HuH-7 (cell line): ENCODE results near the gene WDR70.
"Not testable (repeated sequence)": the region's sequence is repeated elsewhere in the genome, so short reads cannot be mapped to it uniquely, and the experiment has no call there.

Experiments used
- DNase-seq: peaks from one replicate; pipeline ENCODE4 v3.0.0; 2011; ENCODE audit warnings: low spot score

WDR70 gene

DNA sequence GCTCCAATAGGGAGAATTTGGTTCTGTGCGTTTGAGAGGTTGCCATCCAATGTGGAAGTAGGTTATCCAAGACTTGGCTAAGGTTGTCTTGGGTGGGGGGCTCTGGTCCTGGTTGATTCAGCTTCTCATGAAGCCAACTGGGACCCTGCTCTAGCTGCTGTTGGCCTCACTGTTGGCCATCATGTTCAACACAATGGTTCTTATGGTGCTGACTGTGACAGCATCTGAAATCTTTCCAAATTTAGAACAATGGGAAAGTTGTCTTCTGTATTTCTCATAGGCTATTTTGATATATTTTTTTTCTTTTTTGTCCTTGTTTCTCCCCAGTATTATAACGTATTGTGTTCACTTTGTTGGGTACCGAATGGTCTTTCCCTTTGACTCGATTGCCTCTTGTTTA lies 388.8 kb downstream of the WDR70 start:
- no peak for DNase-seq

DNA sequence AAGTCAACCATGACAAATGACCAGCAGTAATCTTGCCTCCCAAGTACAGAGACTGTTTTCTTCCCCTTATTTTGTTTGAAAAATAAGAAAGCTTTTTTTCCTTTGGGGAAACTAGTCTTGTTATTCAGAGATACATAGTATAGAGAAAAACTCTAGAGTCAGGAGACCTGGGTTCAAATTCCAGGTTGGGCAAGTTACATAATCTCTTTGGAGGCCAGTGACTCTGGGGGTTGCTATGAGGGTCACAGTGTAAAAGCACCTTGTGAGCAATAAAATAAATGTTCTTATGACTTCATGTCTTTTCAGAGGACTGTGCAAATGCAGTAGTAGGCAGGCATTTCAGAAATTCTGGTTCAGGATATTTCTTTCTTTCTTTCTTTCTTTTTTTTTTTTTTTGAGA lies 389.3 kb downstream of the WDR70 start:
- DNase-seq, result no peak

DNA sequence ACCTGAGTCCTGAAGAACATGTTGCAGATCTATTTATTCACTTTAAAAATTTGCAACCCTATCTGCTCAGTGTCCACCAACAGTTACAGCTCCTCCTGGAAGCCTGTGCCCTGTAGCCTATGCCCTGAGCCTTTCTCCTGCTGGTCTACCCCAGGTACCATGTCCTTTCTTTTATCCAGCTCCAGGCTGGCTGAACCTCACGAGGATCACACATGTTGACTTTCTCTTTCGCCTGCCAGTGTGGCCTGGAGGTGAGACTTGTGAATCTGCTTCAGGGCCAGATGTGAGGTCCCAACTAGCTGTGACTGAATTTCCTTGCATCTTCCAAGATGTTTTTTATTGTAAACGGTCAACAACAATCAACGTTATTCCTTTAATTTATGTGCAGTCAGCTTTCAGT lies 390.0 kb downstream of the WDR70 start:
- DNase-seq, result no peak

DNA sequence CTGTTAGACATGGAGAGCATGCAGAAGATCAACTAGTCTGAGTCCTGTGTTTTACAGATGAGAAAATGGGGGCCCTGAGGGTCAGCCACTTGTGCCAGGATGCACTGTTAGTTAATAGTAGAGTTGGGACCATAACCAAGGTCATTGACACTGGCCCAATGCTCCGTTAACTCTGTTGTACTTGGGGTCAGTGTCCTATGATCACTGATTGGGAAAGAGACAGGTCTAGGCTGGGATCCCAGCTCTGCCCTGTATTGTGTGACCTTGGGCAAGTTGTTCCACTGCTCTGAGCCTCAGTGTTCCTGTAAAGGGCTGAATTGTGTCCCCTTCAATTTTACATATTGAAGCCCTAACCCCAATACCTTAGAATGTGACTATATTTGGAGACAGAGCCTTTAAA lies 390.7 kb downstream of the WDR70 start:
- DNase-seq, result peak; percentile 32

DNA sequence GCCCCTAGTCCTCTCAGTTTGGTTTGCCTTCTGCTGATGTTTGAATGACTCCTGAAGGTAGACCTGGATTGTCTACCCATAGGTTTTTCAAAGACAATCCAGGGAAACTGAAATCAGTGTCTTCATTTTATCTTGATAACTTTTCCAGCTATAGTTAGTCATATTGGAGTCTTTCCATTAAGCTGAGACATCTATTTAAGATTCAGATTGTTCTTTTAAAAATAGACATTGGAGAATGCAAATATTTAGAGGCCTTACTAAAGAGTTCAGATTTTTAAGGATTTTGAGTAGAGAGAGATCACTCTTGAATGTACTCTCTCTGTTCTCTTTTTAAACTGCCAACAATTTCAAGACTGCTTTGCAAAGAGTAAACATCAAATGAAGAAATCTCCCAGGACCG lies 391.7 kb downstream of the WDR70 start:
- no peak for DNase-seq

DNA sequence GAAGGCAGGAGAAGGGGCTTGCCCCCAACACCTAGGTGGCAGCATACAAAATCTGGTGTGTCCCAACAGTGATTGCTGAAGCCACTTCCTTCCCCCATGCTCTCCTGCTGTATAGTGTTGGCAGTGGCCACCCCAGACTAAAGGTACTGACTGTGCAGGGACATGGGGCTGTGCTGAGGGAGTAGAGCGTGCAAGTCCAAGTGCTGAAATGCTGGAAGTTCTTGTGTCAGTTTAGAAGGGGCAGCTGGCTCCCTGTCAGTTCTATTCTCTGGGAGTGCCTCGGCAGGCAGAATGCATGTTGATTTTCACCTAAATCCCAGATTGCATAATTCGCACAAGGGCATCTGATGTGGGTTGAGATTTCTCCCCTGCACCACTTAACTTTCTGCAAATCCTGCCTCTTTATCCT lies 392.1 kb downstream of the WDR70 start:
- DNase-seq, result no peak

DNA sequence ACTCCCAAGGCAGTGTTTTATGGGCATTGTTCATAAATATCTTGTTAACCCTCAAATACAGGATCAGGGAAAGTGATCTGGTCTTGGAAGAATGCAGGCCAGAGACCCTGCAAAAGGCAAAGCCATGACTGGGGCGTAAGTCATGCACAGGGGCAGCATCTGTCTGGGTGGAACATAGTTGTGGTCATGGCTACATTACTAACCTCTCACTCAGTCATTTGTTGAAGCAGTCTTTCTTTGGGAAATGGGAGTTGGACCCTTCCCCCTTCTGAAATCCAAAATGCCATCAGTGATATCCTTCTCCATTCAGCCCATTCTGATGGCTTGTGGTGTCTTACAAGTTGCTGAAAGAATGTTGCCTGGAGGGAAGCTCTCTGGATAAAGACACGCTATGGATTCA lies 392.6 kb downstream of the WDR70 start:
- DNase-seq, result no peak

DNA sequence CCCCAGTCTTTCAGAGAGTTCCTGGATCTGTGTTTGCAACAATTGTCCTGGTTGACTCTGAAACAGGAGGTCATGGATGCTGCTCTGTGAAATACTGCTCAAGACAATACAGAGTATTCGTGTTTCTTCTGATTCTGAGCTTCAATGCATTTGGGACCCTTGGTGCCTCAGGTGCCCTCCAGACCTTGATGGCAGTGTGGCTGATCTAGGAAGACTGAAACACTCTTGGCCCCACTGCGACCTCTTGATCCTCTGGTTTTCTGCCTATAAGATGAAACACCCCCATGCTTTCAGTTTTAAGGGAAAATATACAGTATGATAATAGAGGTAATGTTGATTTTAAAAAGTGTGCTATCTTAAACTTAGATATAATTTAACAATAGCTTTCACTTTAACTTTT lies 393.1 kb downstream of the WDR70 start:
- DNase-seq, result no peak

DNA sequence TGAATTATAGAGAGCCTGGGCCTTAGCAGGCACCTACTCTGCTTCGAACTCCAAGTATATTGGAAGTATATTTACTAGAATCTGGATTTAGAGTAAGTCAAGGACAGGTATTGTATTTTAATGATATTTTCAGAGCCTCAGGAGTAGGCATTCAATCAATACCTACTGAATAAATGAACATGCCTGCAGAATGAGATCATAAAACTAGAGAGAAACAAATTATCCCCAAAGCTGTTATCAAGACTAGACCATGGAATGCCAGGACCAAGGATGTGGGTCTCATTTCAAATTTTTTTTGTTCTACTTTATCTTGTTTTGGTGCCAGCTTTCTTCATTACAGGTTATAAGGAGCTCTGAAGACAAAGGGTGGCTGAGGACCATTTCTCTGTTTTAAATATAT lies 394.7 kb downstream of the WDR70 start:
- DNase-seq, result no peak

DNA sequence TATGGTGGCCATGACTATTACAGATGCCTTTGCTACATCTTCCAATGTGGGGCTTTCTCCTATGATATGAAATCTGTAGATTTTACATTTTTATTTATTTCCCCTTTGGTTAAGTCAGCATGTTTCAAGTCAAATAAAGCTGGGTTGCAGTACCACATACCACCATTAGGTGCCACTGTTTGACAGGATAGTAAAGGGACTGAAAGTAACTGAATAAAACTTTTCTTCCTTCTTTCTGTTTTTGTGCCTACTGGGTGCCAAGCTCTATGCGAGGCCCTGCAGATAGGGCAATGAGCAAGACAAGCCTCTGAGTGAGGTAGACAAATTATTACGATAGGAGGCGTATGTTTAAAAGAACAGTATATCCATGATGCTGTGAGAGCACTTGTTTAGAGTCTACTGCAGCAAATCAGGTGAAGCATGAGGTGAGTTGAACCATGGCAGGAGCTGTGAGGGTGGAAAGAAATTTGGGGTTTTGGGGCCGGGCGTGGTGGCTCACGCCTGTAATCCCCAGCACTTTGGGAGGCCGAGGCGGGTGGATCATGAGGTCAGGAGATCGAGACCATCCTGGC lies 395.9 kb downstream of the WDR70 start:
- no peak for DNase-seq

DNA sequence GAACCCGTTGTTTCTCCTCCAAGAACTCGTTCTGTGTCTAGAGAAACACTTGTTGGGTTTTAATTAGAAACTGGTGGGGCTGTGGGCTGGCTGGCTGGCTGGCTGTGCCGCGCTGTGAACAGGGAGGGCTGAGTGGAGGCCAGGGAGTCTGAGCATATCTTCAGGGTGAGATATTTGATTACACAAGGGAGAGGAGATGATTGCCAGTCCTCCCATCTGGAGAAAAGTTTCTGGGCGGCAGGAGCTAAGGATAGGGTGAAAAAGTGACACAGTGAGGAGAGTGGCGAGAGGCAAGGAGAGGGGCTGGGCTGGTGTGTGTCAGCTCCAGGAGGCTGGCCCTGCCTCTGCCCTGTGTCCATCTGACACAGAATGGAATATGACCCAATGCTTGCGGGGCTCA lies 397.7 kb downstream of the WDR70 start:
- no peak for DNase-seq

DNA sequence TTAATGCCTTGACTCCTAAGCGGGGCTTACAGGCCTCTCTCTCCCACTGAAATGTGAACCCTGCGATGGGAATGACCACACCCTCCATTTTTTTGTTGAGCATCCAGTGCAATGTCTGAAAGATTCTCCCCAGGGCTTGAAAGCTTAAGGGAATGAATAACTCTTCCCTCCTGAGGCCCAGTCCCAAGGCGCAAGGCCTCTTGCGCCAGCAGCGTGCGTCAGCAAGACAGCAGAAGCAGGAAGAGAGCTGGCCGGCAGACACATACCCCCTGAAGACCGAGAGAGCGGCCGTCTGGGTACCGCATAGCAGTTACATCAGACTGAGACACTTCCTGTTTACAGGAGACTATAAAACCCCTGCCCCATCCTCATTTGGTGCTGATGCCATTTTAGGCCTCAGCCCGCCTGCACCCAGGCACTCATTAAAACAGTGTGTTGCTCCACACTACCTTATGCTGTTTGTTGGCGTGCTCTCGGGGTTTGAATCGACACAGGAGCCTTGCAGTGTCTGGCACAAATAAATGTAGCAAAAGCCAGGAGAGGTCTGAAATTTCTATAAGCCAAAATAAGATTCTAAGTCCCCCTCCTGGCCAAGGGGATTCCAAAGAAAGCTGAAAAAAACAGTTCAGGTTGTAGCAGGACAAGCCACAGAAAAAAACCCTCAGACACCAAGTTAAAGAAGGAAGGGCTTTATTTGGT lies 398.5 kb downstream of the WDR70 start:
- no peak for DNase-seq

DNA sequence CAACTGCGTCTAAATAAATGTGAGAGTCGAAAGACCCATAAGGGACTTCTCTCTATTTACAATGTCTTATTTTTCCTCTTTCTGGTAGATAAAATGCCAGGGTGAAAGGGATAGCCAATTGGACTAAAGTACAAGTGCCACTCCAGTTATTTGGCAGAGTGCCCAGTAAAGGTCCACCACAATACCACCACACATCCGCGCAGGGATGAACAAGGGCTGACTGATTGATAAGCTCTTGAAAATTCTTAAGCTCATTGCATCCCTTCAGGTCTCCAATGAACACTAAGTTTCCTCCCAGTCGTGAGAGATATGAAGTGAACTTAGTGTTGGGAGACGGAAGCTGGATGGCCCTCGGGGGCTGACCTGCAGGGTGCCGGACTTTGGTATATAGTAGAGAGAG lies 402.3 kb downstream of the WDR70 start:
- not testable (repeated sequence) for DNase-seq

DNA sequence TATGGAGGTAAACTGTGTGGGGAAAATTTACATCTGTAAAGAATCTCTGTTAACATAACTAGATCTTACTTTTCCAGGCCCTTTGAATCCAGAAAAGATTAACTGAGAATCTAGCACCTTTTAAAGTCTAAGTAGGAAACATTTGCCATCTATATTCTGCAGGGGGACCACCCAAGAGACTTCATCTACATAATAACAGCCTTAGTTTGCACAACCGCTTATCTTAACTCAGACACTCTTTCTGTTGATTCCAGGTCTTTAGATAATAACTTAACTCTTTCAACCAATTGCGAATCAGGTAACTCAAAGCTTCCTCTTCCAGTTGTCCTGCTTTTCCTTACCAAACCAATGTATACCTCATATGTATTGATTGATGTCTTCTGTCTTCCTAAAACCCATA lies 407.3 kb downstream of the WDR70 start:
- no peak for DNase-seq

DNA sequence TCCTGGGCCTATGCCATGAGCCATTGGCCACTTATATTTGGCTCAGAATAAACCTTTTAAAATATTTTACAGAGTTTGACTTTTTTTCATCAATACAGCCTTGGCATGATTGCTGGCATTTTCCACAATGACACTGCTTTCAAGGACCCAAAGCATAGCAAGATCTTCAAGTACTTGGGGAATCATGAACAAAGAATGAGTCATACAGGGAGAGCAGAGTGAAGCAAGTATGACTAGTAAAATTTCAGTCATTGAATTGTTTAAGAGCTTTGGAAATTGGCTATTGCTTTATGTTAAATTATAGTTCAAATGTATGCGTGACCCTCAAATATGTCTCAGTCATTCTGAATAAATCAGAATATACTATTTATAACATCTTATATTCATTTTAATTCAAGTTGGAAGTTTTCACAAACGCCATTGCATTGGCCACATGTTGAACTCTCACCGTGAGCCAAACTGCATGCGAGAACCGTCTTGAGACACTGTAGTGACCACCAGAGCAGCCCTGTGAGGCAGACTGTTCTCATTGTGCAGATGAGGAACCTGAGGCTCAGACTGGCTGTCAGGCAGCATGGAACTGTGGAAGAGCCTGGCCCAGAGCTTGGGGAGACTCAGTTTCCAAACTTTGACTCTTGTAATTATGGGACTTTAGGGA lies 407.9 kb downstream of the WDR70 start:
- DNase-seq, result no peak

DNA sequence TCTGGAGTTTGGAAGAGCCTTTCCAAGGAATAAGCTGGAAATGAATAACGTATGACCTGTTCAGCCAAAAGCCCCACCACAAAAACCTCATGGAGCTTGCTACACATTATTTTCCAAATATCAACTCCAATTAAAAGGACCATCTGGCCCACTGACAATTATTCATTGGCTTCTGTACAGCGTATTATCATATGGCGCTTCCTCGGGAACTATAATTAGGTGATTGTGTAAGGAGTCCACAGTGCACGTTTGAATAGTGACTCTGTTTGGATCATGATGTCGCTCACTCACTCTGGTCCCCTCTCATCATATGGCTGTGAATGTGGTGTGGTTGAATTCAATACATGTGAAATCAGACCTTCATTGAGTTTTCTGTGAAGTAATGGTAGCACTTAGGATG lies 408.6 kb downstream of the WDR70 start:
- DNase-seq, result no peak

DNA sequence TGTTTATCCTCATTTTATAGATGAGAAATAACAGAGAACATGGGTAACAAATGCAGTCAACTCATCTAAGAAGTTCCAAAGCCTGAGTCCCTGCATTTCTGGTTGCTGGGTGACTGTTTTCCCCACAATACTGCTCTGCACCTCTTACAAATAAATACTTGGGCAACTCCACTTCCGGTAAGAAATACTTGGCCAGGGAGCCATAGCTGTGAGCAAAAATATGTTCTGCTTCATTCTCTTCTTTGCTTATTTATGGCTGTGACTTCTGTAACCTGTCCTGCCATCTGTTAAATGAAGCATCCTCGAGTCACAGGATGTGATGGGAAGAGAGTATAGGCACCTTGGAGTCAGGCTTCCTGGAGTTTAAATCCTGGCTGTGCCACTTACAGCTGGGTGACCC lies 410.9 kb downstream of the WDR70 start:
- no peak for DNase-seq

DNA sequence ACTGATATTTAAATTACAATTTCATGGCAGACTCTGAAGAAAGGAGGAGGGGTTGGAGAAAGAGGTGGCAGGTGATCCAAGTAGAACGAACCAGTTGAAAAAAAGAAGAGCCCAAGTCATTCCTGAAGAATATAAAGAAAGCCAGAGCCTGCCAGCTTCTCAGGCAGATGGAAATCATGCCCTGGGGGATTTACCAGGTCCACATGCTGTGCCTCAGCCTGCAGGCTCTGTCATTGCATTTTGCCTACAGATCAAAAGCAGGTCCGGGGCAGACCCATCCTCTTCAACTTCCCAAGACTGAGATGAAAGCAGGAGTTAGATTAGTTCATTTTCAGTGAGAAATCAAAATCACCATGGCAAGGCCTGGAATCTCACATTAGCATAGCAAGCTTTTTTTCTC lies 412.2 kb downstream of the WDR70 start:
- DNase-seq, result no peak

DNA sequence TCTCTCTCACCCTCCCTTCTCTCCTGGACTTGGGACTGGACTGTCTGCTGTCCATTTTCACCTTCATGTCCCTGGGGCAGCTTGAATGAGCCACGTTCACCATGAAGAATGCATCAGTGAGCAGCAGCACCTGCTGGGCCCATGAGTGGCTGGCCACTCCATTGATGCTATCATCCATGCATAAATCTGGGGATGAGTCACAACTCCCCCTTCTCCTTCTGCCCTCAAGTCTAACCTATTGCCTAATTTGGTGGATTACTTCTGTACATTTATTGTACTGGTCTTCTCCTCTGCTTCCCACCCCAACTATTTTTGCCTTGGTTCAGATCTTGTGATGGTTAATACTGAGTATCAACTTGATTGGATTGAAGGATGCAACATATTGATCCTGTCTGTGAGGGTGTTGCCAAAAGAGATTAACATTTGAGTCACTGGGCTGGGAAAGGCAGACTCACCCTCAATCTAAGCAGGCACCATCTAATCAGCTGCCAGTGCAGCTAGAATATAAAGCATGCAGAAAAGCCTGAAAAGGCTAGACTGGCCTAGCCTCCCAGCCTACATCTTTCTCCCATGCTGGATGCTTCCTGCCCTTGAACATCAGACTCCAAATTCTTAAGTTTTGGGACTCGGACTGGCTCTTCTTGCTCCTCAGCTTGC lies 414.0 kb downstream of the WDR70 start:
- DNase-seq, result no peak

DNA sequence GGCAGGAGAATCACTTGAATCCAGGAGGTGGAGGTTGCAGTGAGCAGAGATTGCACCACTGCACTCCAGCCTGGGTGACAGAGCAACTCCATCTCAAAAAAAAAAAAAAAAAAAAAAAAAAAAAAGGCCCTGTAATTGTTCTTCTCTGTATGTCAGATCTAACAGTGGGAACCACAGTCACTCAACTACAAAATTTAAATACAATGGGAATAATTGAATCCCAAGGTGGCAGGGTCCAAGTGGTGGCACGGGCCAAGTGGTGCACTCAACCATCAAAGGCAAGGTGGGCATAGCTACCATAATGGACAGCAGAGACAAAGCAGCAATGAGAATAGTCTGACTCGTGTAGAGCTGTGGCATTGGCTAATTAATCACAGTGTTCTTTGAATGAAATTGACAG lies 416.2 kb downstream of the WDR70 start:
- DNase-seq, result not testable (repeated sequence)

DNA sequence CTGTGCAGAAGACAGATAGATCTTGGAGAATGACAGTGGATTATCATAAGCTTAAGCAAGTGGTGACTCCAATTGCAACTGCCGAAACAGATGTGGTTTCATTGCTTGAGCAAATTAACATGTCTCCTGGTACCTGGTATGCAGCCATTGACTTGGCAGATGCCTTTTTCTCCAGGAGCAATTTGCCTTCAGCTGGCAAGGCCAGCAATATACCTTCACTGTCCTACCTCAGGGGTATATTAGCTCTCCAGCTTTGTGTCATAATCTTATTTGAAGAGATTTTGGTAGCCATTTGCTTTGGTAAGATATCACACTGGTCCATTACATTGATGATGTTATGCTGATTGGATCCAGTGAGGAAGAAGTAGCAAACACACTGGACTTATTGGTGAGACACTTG lies 417.3 kb downstream of the WDR70 start:
- not testable (repeated sequence) for DNase-seq

DNA sequence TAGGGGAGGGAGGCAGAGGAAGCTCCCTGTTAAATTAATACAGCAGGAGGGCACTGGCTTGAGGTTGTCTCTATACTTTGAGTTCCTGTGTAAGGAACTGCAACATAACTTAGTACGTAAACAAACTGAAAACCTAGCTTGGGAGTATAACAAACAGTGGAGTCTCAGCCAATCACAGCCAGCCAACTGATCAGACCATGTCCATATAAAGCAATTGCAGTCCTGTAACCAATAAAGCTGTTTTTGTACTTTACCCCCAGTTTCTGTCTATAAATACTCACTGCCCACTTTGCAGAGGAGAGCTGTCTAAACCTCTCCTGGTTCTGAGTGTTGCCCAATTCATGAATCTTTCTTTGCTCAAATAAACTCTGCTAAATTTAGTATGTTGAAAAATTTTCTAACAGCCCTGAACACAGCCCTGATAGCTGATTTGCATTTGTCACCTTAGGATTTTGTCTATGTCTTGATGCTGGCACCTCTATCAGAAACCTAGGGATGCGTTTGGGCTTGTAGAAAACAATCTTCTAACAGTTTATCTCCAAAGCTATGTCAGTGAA lies 420.8 kb downstream of the WDR70 start:
- peak; percentile 65 for DNase-seq

DNA sequence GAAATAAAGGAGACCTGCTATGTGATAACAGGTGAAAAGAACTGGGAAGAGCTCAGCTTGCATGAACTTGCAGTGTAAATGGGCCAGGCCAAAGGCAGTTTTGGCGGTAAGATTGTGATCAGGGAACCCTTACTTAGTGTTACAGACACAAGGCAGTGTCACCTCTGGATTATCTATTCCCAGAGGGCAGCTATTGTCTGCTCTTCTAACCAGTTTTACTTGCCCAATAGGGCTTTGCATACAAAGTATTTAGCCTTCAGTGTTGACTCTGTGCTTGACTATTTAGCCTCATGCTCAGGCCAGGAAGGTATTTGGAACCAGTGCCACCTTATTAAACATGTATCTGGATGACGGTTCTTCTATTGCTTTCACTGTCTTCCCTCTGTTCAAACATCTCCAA lies 422.4 kb downstream of the WDR70 start:
- DNase-seq, result no peak
